Mesendoderm (in vitro differentiated cells): ENCODE measurements around the gene SPR.

ENCODE experiments used
- DNase-seq: peaks from one replicate; pipeline ENCODE4 v3.0.0; 2013
- H2AK5ac ChIP-seq: 2 replicates; pipeline ENCODE4 v1.6.1; 2013; ENCODE audit warnings: low read length, inconsistent platforms
- H2BK120ac ChIP-seq: 2 replicates; pipeline ENCODE4 v1.6.1; 2013; ENCODE audit warnings: low read depth, mild to moderate bottlenecking, low read length, moderate library complexity, mixed read lengths
- H2BK15ac ChIP-seq: replicated peaks from 2 replicates; pipeline ENCODE4 v1.6.1; 2013; ENCODE audit warnings: low read depth, mild to moderate bottlenecking, moderate library complexity
- H2BK5ac ChIP-seq: 2 replicates; pipeline ENCODE4 v1.6.1; 2013; ENCODE audit warnings: low read length, inconsistent platforms
- H3K18ac ChIP-seq: 2 replicates; pipeline ENCODE4 v1.6.1; 2013; ENCODE audit warnings: mild to moderate bottlenecking, low read length, mixed read lengths
- H3K23ac ChIP-seq: one replicate; pipeline ENCODE4 v1.6.1; 2013; ENCODE audit warnings: low read length
- H3K27ac ChIP-seq: 2 replicates; pipeline ENCODE4 v1.5.1; 2013; ENCODE audit warnings: low read depth, mild to moderate bottlenecking, inconsistent platforms, low read length, moderate library complexity
- H3K27me3 ChIP-seq: 2 replicates; pipeline ENCODE4 v1.6.1; 2013; ENCODE audit warnings: low read length, control low read depth, mild to moderate bottlenecking, inconsistent platforms; ENCODE audit not compliant: insufficient read depth, poor library complexity
- H3K36me3 ChIP-seq: 2 replicates; pipeline ENCODE4 v1.6.1; 2013; ENCODE audit warnings: low read length, inconsistent platforms; ENCODE audit not compliant: control insufficient read depth, insufficient read depth
- H3K4ac ChIP-seq: one replicate; pipeline ENCODE4 v1.6.1; 2013; ENCODE audit warnings: low read depth, mild to moderate bottlenecking, low read length, moderate library complexity
- H3K4me1 ChIP-seq: 2 replicates; pipeline ENCODE4 v1.6.1; 2013; ENCODE audit warnings: low read depth, low read length, inconsistent platforms; ENCODE audit not compliant: control insufficient read depth
- H3K4me2 ChIP-seq: 2 replicates; pipeline ENCODE4 v1.6.1; 2013; ENCODE audit warnings: low read length
- H3K4me3 ChIP-seq: 2 replicates; pipeline ENCODE4 v1.5.1; 2013; ENCODE audit warnings: mild to moderate bottlenecking, low read length
- H3K56ac ChIP-seq: one replicate; pipeline ENCODE4 v1.6.1; 2013; ENCODE audit warnings: low read length
- H3K79me1 ChIP-seq: 2 replicates; pipeline ENCODE4 v1.6.1; 2013; ENCODE audit warnings: low read length, inconsistent platforms
- H3K79me2 ChIP-seq: 2 replicates; pipeline ENCODE4 v1.6.1; 2013; ENCODE audit warnings: mild to moderate bottlenecking, low read length; ENCODE audit not compliant: control insufficient read depth, insufficient read depth
- H3K9ac ChIP-seq: 2 replicates; pipeline ENCODE4 v1.6.1; 2013; ENCODE audit warnings: low read length, inconsistent platforms
- H4K5ac ChIP-seq: one replicate; pipeline ENCODE4 v1.6.1; 2013; ENCODE audit warnings: low read length
- H4K8ac ChIP-seq: one replicate; pipeline ENCODE4 v1.6.1; 2013; ENCODE audit warnings: low read depth, mild to moderate bottlenecking, control low read depth, low read length, moderate library complexity
- WGBS: extraction: QIAGEN DNeasy Blood & Tissue Kit; methylation state at CpG from one replicate; pipeline ENCODE4 v1.1.7; 2013; ENCODE audit warnings: low lambda C conversion rate, missing lambda C conversion rate; ENCODE audit not compliant: insufficient coverage; ENCODE audit errors: extremely low coverage; 5-methylcytosine and 5-hydroxymethylcytosine counted together

SPR gene

GRCh38 chr2:72896446-72896845 is 9.2 kb downstream of the SPR start:
- DNase-seq: no peak
- no CpG with 5 or more reads among the region's 4 CpGs for WGBS
- no peaks in the 10 kb centered on the region for H3K27me3 ChIP-seq

GRCh38 chr2:72897785-72898584 is 10.8 kb downstream of the SPR start:
- Histone ChIP-seq H3K4me2 (no peak overlapping the region), H3K56ac (no peak overlapping the region), H3K79me1 (no peaks in the 10 kb centered on the region), H3K79me2 (no peaks in the 10 kb centered on the region), H2BK5ac (no peak overlapping the region), H2BK120ac (no peak overlapping the region), H3K9ac (no peak overlapping the region), H4K8ac (no peak overlapping the region), H3K23ac (no peak overlapping the region), H3K4ac (no peak overlapping the region), H3K18ac (no peak overlapping the region), H2AK5ac (no peak overlapping the region), H3K4me3 (no peak overlapping the region), H3K27ac (no peak overlapping the region), H3K27me3 (no peaks in the 10 kb centered on the region), H4K5ac (no peak overlapping the region), H3K4me1 (peaks cover 3% of the 10 kb centered on the region), H2BK15ac (no peak overlapping the region), H3K36me3 (no peaks in the 10 kb centered on the region)
- DNase-seq: no peak
- no CpG with 5 or more reads among the region's 18 CpGs for WGBS

More at GRCh38 chr2:72896446-72896845, 9.2 kb downstream of the SPR start:
- Histone ChIP-seq H3K79me2 (no peaks in the 10 kb centered on the region), H3K4me3 (no peak overlapping the region), H4K5ac (no peak overlapping the region), H3K4me1 (peaks cover 3% of the 10 kb centered on the region), H3K36me3 (no peaks in the 10 kb centered on the region), H3K27ac (no peak overlapping the region), H2BK5ac (no peak overlapping the region), H3K79me1 (no peaks in the 10 kb centered on the region), H2BK120ac (no peak overlapping the region), H3K18ac (no peak overlapping the region), H3K23ac (no peak overlapping the region), H4K8ac (no peak overlapping the region), H2BK15ac (no peak overlapping the region), H3K4ac (no peak overlapping the region), H3K4me2 (no peak overlapping the region), H3K9ac (no peak overlapping the region), H2AK5ac (no peak overlapping the region), H3K56ac (no peak overlapping the region)

- Histone ChIP-seq H3K4me1 (peaks cover 3% of the 10 kb centered on the region), H2BK15ac (no peak overlapping the region), H3K36me3 (no peaks in the 10 kb centered on the region), H3K4me2 (no peak overlapping the region), H4K8ac (no peak overlapping the region), H2BK120ac (no peak overlapping the region), H3K9ac (no peak overlapping the region), H3K4ac (no peak overlapping the region), H2BK5ac (no peak overlapping the region), H2AK5ac (no peak overlapping the region), H3K56ac (no peak overlapping the region), H3K79me2 (no peaks in the 10 kb centered on the region), H3K4me3 (no peak overlapping the region), H3K23ac (no peak overlapping the region), H3K79me1 (no peaks in the 10 kb centered on the region), H4K5ac (no peak overlapping the region), H3K18ac (no peak overlapping the region), H3K27me3 (no peaks in the 10 kb centered on the region), H3K27ac (no peak overlapping the region)
- no peak for DNase-seq
- no CpG with 5 or more reads among the region's 2 CpGs for WGBS
Observed at GRCh38 chr2:72898585-72898906, 11.3 kb downstream of the SPR start.

- Histone ChIP-seq H2BK5ac (peak overlapping the region; percentile 77), H3K4ac (no peak overlapping the region), H4K8ac (no peak overlapping the region), H3K9ac (no peak overlapping the region), H3K4me2 (no peak overlapping the region), H4K5ac (no peak overlapping the region), H3K4me3 (no peak overlapping the region), H2AK5ac (no peak overlapping the region), H3K36me3 (no peaks in the 10 kb centered on the region), H3K79me1 (no peaks in the 10 kb centered on the region), H3K4me1 (peaks cover 3% of the 10 kb centered on the region), H3K56ac (peak overlapping the region; percentile 17), H2BK120ac (no peak overlapping the region), H3K18ac (no peak overlapping the region), H3K23ac (no peak overlapping the region), H2BK15ac (no peak overlapping the region), H3K27me3 (no peaks in the 10 kb centered on the region), H3K27ac (no peak overlapping the region), H3K79me2 (no peaks in the 10 kb centered on the region)
- DNase-seq: no peak
- no CpG with 5 or more reads among the region's 5 CpGs for WGBS
Observed at GRCh38 chr2:72900191-72900825, 13.1 kb downstream of the SPR start.

- H4K8ac ChIP-seq: no peak overlapping the region
- H3K79me1 ChIP-seq: no peaks in the 10 kb centered on the region
- H3K4me3 ChIP-seq: no peak overlapping the region
- H3K4me2 ChIP-seq: no peak overlapping the region
- no peak overlapping the region for H2BK120ac ChIP-seq
- H3K27ac ChIP-seq: peak overlapping the region; percentile 68
- WGBS: no CpG with 5 or more reads among the region's 3 CpGs
- no peak overlapping the region for H2AK5ac ChIP-seq
- H3K79me2 ChIP-seq: no peaks in the 10 kb centered on the region
- H2BK15ac ChIP-seq: no peak overlapping the region
- no peaks in the 10 kb centered on the region for H3K36me3 ChIP-seq
- H2BK5ac ChIP-seq: peak overlapping the region; percentile 51
- no peak overlapping the region for H3K23ac ChIP-seq
- H3K4me1 ChIP-seq: peaks cover 3% of the 10 kb centered on the region
- H3K9ac ChIP-seq: no peak overlapping the region
- no peak overlapping the region for H3K4ac ChIP-seq
- H4K5ac ChIP-seq: no peak overlapping the region
- H3K27me3 ChIP-seq: no peaks in the 10 kb centered on the region
- peak; percentile 87 for DNase-seq
- peak overlapping the region; percentile 44 for H3K56ac ChIP-seq
- no peak overlapping the region for H3K18ac ChIP-seq
Observed at GRCh38 chr2:72901426-72901825, 14.2 kb downstream of the SPR start.
